Measurements from ENCODE around the gene BAG3.

BAG3 gene

GRCh38 chr10:119667562-119668328 lies 16.6 kb downstream of the BAG3 start:
- peak; percentile 86 for FAIRE-seq

GRCh38 chr10:119668461-119668860 lies 17.3 kb downstream of the BAG3 start:
- no peak for FAIRE-seq

GRCh38 chr10:119669331-119669730 lies 18.2 kb downstream of the BAG3 start:
- FAIRE-seq, result no peak

- no peak for FAIRE-seq
Measured at GRCh38 chr10:119669975-119670640, 18.9 kb downstream of the BAG3 start.

GRCh38 chr10:119670717-119671116 lies 19.5 kb downstream of the BAG3 start:
- FAIRE-seq, result no peak

- no peak for FAIRE-seq
Measured at GRCh38 chr10:119671381-119671780, 20.2 kb downstream of the BAG3 start.

- no peak for FAIRE-seq
Measured at GRCh38 chr10:119672291-119672690, 21.1 kb downstream of the BAG3 start.

- no peak for FAIRE-seq
Measured at GRCh38 chr10:119673271-119673670, 22.1 kb downstream of the BAG3 start.

GRCh38 chr10:119675483-119676170 lies 24.4 kb downstream of the BAG3 start:
- no peak for FAIRE-seq

GRCh38 chr10:119677126-119677525 lies 25.9 kb downstream of the BAG3 start:
- no peak for FAIRE-seq

GRCh38 chr10:119677904-119678755 lies 26.9 kb downstream of the BAG3 start:
- no peak for FAIRE-seq

GRCh38 chr10:119679480-119679829 lies 28.3 kb downstream of the BAG3 start:
- FAIRE-seq, result no peak

GRCh38 chr10:119680050-119680449 lies 28.9 kb downstream of the BAG3 start:
- no peak for FAIRE-seq

GRCh38 chr10:119680650-119681081 lies 29.5 kb downstream of the BAG3 start:
- FAIRE-seq, result no peak

GRCh38 chr10:119686465-119687191 lies 35.4 kb downstream of the BAG3 start:
- FAIRE-seq, result no peak

GRCh38 chr10:119687192-119688032 lies 36.2 kb downstream of the BAG3 start:
- no peak for FAIRE-seq

GRCh38 chr10:119688033-119688508 lies 36.9 kb downstream of the BAG3 start:
- no peak for FAIRE-seq

- no peak for FAIRE-seq
Measured at GRCh38 chr10:119689016-119689580, 37.9 kb downstream of the BAG3 start.

GRCh38 chr10:119691726-119692125 lies 40.5 kb downstream of the BAG3 start:
- no peak for FAIRE-seq

GRCh38 chr10:119693262-119693957 lies 42.2 kb downstream of the BAG3 start:
- no peak for FAIRE-seq

All from islet of Langerhans (tissue), 1 donor.